Measurements from ENCODE around the gene ESRRA.
"Not testable (repeated sequence)": the region's sequence is repeated elsewhere in the genome, so short reads cannot be mapped to it uniquely, and the experiment has no call there.

The ESRRA gene

DNA sequence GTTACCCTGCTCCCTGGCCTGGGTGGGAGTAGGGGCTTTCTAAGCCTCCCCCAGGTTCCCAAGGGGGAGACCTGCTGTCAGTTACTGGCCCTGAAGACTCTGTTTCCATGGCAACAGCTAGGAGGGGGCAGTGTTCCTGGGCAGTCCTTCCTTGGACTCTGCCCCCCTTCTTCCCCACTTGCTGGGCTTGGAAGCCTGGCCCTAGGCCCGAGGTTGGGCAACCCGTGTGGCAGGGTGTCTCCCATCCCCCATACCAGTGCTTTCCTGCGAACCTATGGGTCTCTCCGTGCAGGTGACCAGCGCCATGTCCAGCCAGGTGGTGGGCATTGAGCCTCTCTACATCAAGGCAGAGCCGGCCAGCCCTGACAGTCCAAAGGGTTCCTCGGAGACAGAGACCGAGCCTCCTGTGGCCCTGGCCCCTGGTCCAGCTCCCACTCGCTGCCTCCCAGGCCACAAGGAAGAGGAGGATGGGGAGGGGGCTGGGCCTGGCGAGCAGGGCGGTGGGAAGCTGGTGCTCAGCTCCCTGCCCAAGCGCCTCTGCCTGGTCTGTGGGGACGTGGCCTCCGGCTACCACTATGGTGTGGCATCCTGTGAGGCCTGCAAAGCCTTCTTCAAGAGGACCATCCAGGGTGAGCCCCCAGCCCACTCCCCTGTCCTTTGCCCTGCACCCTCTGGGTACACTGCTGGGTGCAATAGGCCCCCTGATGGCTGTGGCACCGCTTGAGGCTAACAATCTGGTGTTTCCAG, 1.7 kb downstream of the ESRRA start:
- Histone ChIP-seq H2BK5ac (ENCODE audit: low read depth, low read length, poor library complexity, severe bottlenecking) (no peak overlapping the region), H3K27me3 (ENCODE audit: control insufficient read depth in 1 of 2, insufficient read depth in 1 of 2, low read length in 2 of 2) (no peaks in the 10 kb centered on the region), H2AK5ac (ENCODE audit: low read length, severe bottlenecking) (peak overlapping the region; percentile 31), H4K91ac (ENCODE audit: low read length) (no peak overlapping the region), H3K4me3 (ENCODE audit: insufficient read depth in 1 of 2, low read depth in 1 of 2, low read length in 2 of 2) (peak overlapping the region in 1 of 2 experiments; percentile 80), H3K9ac (ENCODE audit: low read length) (peak overlapping the region; percentile 85), H3K36me3 (ENCODE audit: control insufficient read depth in 1 of 2, insufficient read depth in 2 of 2, low read depth in 1 of 2, low read length in 2 of 2) (no peaks in the 10 kb centered on the region), H3K23ac (ENCODE audit: low read length in 2 of 2) (no peak overlapping the region), H3K4ac (ENCODE audit: low read depth in 1 of 2, low read length in 2 of 2) (no peak overlapping the region), H3K27ac (ENCODE audit: low read length, poor library complexity, severe bottlenecking) (no peak overlapping the region), H2AFZ (ENCODE audit: low read depth, low read length) (no peak overlapping the region), H3K14ac (ENCODE audit: low read length in 2 of 2) (no peak overlapping the region), H2BK15ac (ENCODE audit: low read depth, poor library complexity, severe bottlenecking) (peak overlapping the region; percentile 54), H4K8ac (ENCODE audit: low read length) (peak overlapping the region; percentile 66), H2BK120ac (ENCODE audit: low read depth, low read length) (no peak overlapping the region), H2BK12ac (ENCODE audit: low read length in 2 of 2) (no peak overlapping the region), H3K9me3 (ENCODE audit: control insufficient read depth, low read length) (no peaks in the 10 kb centered on the region), H3K4me1 (ENCODE audit: control insufficient read depth, insufficient read depth, low read depth, low read length) (peaks cover 18% of the 10 kb centered on the region), H3K79me1 (replicated peaks; ENCODE audit: low read length, poor library complexity, severe bottlenecking) (peaks cover 19% of the 10 kb centered on the region), H3K4me2 (ENCODE audit: low read length, poor library complexity, severe bottlenecking) (peak overlapping the region; percentile 99), H3K18ac (ENCODE audit: low read depth in 1 of 2, low read length in 2 of 2) (no peak overlapping the region)
- WGBS = 87% methylated on average over 15 of the region's 15 CpGs
- DNase-seq = no peak

DNA sequence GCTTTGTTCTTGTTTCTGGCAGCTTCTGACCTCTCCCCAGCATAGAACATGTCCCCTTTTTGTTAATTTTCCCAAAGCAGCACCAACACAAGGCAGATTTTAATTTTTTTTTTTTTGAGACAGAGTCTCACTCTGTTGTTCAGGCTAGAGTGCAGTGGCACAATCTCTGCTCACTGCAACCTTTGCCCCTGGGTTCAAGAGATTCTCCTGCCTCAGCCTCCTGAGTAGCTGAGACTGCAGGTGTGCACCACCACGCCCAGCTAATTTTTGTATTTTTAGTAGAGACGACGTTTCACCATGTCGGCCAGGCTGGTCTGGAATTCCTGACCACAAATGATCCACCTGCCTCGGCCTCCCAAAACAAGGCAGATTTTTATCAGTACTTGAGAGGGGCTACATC, 2.5 kb downstream of the ESRRA start:
- not testable (repeated sequence) for H4K8ac ChIP-seq (ENCODE audit: low read length); H3K27ac ChIP-seq (ENCODE audit: low read length, poor library complexity, severe bottlenecking); H3K14ac ChIP-seq (ENCODE audit: low read length in 2 of 2); H2BK15ac ChIP-seq (ENCODE audit: low read depth, poor library complexity, severe bottlenecking); H2BK120ac ChIP-seq (ENCODE audit: low read depth, low read length); H2AK5ac ChIP-seq (ENCODE audit: low read length, severe bottlenecking); H4K91ac ChIP-seq (ENCODE audit: low read length); DNase-seq; H3K36me3 ChIP-seq (ENCODE audit: control insufficient read depth in 1 of 2, insufficient read depth in 2 of 2, low read depth in 1 of 2, low read length in 2 of 2); H3K27me3 ChIP-seq (ENCODE audit: control insufficient read depth in 1 of 2, insufficient read depth in 1 of 2, low read length in 2 of 2); H3K18ac ChIP-seq (ENCODE audit: low read depth in 1 of 2, low read length in 2 of 2); H2BK5ac ChIP-seq (ENCODE audit: low read depth, low read length, poor library complexity, severe bottlenecking); H3K4ac ChIP-seq (ENCODE audit: low read depth in 1 of 2, low read length in 2 of 2); H2BK12ac ChIP-seq (ENCODE audit: low read length in 2 of 2); H3K4me3 ChIP-seq (ENCODE audit: insufficient read depth in 1 of 2, low read depth in 1 of 2, low read length in 2 of 2); H3K4me2 ChIP-seq (ENCODE audit: low read length, poor library complexity, severe bottlenecking); H3K9me3 ChIP-seq (ENCODE audit: control insufficient read depth, low read length); H2AFZ ChIP-seq (ENCODE audit: low read depth, low read length); H3K23ac ChIP-seq (ENCODE audit: low read length in 2 of 2)
- H3K4me1 ChIP-seq (ENCODE audit: control insufficient read depth, insufficient read depth, low read depth, low read length) = peaks cover 18% of the 10 kb centered on the region
- peak overlapping the region; percentile 24 for H3K9ac ChIP-seq (ENCODE audit: low read length)
- H3K79me1 ChIP-seq (replicated peaks; ENCODE audit: low read length, poor library complexity, severe bottlenecking) = peaks cover 25% of the 10 kb centered on the region
- 94% methylated on average over 5 of the region's 5 CpGs for WGBS

DNA sequence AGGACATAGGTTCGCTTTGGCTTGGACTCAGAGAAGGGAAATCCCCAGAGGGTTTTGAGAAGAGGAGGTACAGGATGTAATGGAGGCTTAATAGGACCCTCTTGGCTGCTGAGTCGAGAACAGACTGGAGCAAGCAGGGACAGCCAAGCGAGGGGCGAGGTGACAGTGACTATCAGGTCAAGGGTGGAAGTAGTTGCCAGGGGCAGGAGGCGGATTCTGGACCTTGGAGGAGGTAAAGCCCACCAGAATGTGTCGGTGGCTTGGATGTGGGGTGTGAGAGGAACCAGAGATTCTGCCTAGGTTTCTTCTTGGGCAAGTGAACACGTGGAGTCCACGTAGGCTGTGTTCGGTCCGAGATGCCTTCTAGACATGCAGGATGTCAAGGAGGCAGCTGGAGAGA, 7.6 kb downstream of the ESRRA start:
- no peak overlapping the region for H2BK15ac ChIP-seq (ENCODE audit: low read depth, poor library complexity, severe bottlenecking)
- no peak overlapping the region for H3K14ac ChIP-seq (ENCODE audit: low read length in 2 of 2)
- H3K4ac ChIP-seq (ENCODE audit: low read depth in 1 of 2, low read length in 2 of 2) = no peak overlapping the region
- H3K4me2 ChIP-seq (ENCODE audit: low read length, poor library complexity, severe bottlenecking) = no peak overlapping the region
- H2BK12ac ChIP-seq (ENCODE audit: low read length in 2 of 2) = no peak overlapping the region
- 95% methylated on average over 10 of the region's 10 CpGs for WGBS
- H3K27me3 ChIP-seq (ENCODE audit: control insufficient read depth in 1 of 2, insufficient read depth in 1 of 2, low read length in 2 of 2) = no peaks in the 10 kb centered on the region
- peak overlapping the region in 1 of 2 experiments; percentile 76 for H3K4me3 ChIP-seq (ENCODE audit: insufficient read depth in 1 of 2, low read depth in 1 of 2, low read length in 2 of 2)
- no peak overlapping the region for H4K8ac ChIP-seq (ENCODE audit: low read length)
- H3K23ac ChIP-seq (ENCODE audit: low read length in 2 of 2) = no peak overlapping the region
- no peak for DNase-seq
- no peak overlapping the region for H2BK120ac ChIP-seq (ENCODE audit: low read depth, low read length)
- H3K27ac ChIP-seq (ENCODE audit: low read length, poor library complexity, severe bottlenecking) = no peak overlapping the region
- H2BK5ac ChIP-seq (ENCODE audit: low read depth, low read length, poor library complexity, severe bottlenecking) = no peak overlapping the region
- no peak overlapping the region for H3K18ac ChIP-seq (ENCODE audit: low read depth in 1 of 2, low read length in 2 of 2)
- H3K4me1 ChIP-seq (ENCODE audit: control insufficient read depth, insufficient read depth, low read depth, low read length) = peaks cover 5% of the 10 kb centered on the region
- H3K9me3 ChIP-seq (ENCODE audit: control insufficient read depth, low read length) = no peaks in the 10 kb centered on the region
- H3K79me1 ChIP-seq (replicated peaks; ENCODE audit: low read length, poor library complexity, severe bottlenecking) = peaks cover 27% of the 10 kb centered on the region
- no peak overlapping the region for H2AFZ ChIP-seq (ENCODE audit: low read depth, low read length)
- peak overlapping the region; percentile 82 for H3K9ac ChIP-seq (ENCODE audit: low read length)
- H3K36me3 ChIP-seq (ENCODE audit: control insufficient read depth in 1 of 2, insufficient read depth in 2 of 2, low read depth in 1 of 2, low read length in 2 of 2) = peaks cover 19 to 37% of the 10 kb centered on the region in 2 experiments
- H2AK5ac ChIP-seq (ENCODE audit: low read length, severe bottlenecking) = no peak overlapping the region
- H4K91ac ChIP-seq (ENCODE audit: low read length) = no peak overlapping the region

DNA sequence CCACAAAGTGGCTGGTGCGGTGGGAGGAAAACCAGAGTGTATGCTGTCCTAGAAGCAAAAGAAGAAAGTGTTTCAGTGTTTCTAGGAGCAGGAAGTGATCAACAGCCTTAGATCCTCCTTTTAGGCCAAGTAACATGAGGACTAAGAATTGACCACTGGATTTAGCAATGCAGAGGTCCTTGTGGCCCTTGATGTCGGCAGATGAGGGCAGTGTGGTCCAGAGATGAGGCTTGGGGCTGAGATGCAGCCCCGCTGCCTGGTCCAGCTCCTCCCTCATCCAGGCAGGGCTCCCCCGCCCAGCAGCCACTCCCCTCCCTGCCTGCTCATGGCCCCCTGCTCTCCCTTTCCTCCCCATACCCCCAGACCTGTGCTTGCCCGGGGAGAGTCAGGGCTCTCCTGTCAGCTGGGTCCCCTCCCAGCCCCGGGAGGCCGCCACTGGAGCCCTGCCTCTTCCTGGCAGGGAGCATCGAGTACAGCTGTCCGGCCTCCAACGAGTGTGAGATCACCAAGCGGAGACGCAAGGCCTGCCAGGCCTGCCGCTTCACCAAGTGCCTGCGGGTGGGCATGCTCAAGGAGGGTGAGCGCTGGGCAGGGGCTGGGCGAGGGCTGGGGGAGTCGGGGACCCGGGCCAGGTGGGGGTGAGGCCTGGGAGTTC, 8.3 kb downstream of the ESRRA start:
- no peak overlapping the region for H3K14ac ChIP-seq (ENCODE audit: low read length in 2 of 2)
- no peak overlapping the region for H2AFZ ChIP-seq (ENCODE audit: low read depth, low read length)
- no peak overlapping the region for H3K18ac ChIP-seq (ENCODE audit: low read depth in 1 of 2, low read length in 2 of 2)
- no peak overlapping the region for H2AK5ac ChIP-seq (ENCODE audit: low read length, severe bottlenecking)
- peaks cover 19 to 37% of the 10 kb centered on the region in 2 experiments for H3K36me3 ChIP-seq (ENCODE audit: control insufficient read depth in 1 of 2, insufficient read depth in 2 of 2, low read depth in 1 of 2, low read length in 2 of 2)
- peaks cover 5% of the 10 kb centered on the region for H3K4me1 ChIP-seq (ENCODE audit: control insufficient read depth, insufficient read depth, low read depth, low read length)
- H2BK120ac ChIP-seq (ENCODE audit: low read depth, low read length) = no peak overlapping the region
- peak overlapping the region; percentile 82 for H3K9ac ChIP-seq (ENCODE audit: low read length)
- no peak overlapping the region for H2BK5ac ChIP-seq (ENCODE audit: low read depth, low read length, poor library complexity, severe bottlenecking)
- no peaks in the 10 kb centered on the region for H3K9me3 ChIP-seq (ENCODE audit: control insufficient read depth, low read length)
- peak overlapping the region in 1 of 2 experiments; percentile 76 for H3K4me3 ChIP-seq (ENCODE audit: insufficient read depth in 1 of 2, low read depth in 1 of 2, low read length in 2 of 2)
- no peak overlapping the region for H2BK12ac ChIP-seq (ENCODE audit: low read length in 2 of 2)
- no peak overlapping the region for H3K27ac ChIP-seq (ENCODE audit: low read length, poor library complexity, severe bottlenecking)
- no peaks in the 10 kb centered on the region for H3K27me3 ChIP-seq (ENCODE audit: control insufficient read depth in 1 of 2, insufficient read depth in 1 of 2, low read length in 2 of 2)
- H4K91ac ChIP-seq (ENCODE audit: low read length) = no peak overlapping the region
- no peak overlapping the region for H4K8ac ChIP-seq (ENCODE audit: low read length)
- DNase-seq = no peak
- H3K79me1 ChIP-seq (replicated peaks; ENCODE audit: low read length, poor library complexity, severe bottlenecking) = peaks cover 29% of the 10 kb centered on the region
- no peak overlapping the region for H3K23ac ChIP-seq (ENCODE audit: low read length in 2 of 2)
- 92% methylated on average over 15 of the region's 18 CpGs for WGBS
- no peak overlapping the region for H2BK15ac ChIP-seq (ENCODE audit: low read depth, poor library complexity, severe bottlenecking)
- H3K4me2 ChIP-seq (ENCODE audit: low read length, poor library complexity, severe bottlenecking) = no peak overlapping the region
- H3K4ac ChIP-seq (ENCODE audit: low read depth in 1 of 2, low read length in 2 of 2) = no peak overlapping the region

Measured in mesenchymal stem cell (in vitro differentiated cells and primary cell).